GM12872 (cell line): Measurements from ENCODE around the gene SNRNP200.

Source experiments
- CTCF ChIP-seq: IDR thresholded peaks from 3 replicates; pipeline ENCODE4 v1.5.1; 2011; ENCODE audit warnings: low read depth, mild to moderate bottlenecking, low read length, moderate library complexity; ENCODE audit not compliant: insufficient read depth

Gene SNRNP200

DNA sequence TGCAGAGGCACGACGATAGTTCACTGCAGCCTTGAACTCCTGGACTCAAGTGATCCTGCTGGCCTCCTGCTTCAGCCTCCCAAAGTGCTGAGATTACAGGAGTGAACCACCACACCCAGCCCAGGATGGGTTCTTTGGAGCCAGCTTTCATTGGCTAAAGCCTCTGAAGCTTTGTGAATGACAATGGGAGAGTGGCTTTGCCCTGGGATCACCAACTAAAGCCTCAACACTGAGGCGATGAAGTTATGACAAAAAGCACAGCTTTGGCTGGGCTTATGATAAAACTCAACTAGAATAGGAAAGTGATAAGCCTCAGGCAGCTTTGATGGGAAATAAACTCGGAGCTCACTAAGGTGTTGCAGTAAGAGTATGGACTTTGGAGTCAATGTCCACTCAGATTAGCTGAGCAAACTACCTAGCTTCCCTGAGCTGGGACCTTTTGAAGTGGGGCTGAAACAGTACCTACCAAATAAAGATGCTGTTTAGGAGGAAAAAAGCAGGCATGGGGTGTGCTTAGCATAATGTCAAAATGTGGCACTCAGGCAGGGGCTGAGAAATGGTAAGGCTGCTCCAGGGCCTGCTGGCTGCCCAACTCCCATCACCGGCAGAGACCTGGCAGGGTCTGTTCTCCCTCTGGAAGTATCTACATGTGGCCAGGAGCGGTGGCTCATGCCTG lies 43.9 kb downstream of the SNRNP200 start:
- no peak for TF ChIP-seq CTCF

DNA sequence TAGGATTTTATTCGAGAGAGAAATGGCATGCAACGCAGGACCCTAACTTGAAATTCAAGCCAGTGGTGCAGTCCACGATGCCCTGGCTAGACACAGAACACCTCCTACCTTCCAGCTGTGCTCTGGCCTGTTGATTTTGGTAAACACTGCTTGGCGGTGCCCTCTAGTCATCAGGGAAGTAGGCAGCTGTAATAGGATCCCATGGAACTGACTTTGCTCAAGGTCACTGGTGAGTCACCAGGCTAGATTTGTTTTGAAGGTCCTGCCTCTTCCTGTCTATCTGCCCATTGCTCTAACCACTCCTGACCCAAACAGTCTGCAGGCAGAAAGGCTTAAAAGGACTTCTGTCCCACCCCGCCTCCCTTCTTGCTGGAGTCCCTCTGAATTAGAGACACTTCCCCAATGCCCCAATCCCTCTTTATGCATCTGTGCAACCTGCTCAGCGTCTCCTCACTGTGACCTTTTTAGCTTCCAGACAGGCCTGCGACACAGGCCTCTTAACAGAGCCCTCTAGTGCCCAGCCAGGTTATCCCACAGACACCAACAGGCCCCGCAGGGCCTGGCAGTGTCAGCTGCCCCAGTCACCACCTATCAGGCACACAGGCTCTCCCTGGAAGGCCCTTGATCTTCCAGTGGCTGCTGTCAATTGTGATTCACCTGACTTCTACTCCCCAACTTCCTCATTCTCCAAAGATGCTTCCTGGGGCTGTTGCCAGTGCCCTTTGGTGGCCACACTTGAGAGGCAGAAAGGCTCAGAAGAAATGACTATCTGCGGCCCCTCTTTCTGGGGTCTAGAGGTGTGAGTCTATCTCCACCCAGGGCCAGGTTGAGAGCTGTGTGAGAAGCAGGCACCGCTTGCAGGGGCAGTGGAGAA lies 44.7 kb downstream of the SNRNP200 start:
- peak; percentile 65 for TF ChIP-seq CTCF

- no peak for TF ChIP-seq CTCF
Measured at GRCh38 chr2:96259497-96259921, 45.8 kb downstream of the SNRNP200 start.

- no peak for TF ChIP-seq CTCF
Measured at GRCh38 chr2:96258166-96259022, 47.0 kb downstream of the SNRNP200 start.

DNA sequence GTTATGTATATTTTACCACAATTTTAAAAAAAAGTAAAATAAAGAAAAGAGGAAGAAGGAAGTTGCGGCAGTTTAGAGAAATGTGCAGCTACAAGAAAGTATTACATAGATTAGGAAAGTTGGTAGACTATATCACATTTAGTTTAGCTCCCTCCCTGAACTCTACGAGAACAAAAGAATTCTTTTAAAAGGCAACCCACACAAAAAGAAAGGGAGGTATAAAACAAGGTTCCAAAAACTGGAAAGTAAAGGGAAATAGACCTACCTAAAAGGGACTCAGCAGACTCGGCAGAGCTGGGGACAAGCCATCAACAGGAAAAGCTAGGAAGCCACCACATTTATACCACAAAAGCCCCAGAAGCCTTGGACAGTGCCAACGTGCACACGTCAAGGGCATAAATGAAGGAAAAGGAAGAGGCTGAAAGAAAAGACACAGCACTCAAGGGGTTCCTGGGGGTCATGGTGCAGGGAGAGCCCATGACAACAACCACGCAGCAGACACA lies 48.7 kb downstream of the SNRNP200 start:
- TF ChIP-seq CTCF = no peak

DNA sequence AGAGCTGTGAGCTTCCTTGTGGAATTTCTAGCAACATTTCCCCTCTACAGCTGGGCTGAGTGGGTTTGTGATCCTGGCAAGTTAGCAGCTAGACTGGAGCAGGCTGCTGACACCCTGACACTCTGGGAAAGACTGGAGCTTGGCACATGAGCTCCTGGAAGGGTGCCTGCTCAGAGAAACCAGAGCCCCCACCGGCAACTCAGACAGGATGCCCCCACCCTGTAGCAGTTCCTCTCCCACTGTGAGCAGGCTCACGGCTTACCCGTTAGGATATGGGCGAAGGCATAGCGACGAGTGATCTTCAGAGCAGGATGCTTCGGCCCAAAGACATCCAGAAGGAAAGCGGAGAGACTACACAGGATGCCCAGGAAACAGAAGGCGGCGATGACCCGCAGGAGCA lies 50.8 kb downstream of the SNRNP200 start:
- no peak for TF ChIP-seq CTCF

DNA sequence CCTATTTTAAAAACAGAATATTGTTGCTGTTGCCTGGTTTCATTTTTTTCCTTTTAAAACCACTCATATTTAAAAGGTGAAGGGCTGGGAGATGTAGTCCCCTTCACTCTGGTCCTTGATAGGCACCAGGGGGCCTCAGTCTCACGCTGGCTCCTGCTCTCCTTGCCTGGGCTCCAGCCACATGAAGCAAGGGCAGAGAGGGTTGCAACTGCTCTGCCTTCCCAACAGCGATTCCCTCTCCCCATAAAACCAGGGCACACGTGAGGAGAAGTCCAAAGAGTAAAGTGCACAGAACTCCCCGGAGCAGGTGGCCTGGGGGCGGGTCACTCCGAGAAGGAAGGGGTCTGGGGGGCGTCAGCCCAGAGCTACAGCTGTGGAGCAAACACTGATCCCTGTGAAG lies 52.3 kb downstream of the SNRNP200 start:
- TF ChIP-seq CTCF = no peak
